IPS-11a (cell line): ENCODE measurements around the gene GPATCH1.
"Not testable (repeated sequence)": the region's sequence is repeated elsewhere in the genome, so short reads cannot be mapped to it uniquely, and the experiment has no call there.

Source experiments
- H3K4me3 ChIP-seq: one replicate; pipeline ENCODE4 v1.5.1; 2013; ENCODE audit warnings: low read depth, low read length, control low read depth

GPATCH1 gene

GRCh38 chr19:33156334-33156733, 75.4 kb downstream of the GPATCH1 start:
- H3K4me3 ChIP-seq = no peak overlapping the region

GRCh38 chr19:33157906-33158305, 76.9 kb downstream of the GPATCH1 start:
- H3K4me3 ChIP-seq = no peak overlapping the region

- H3K4me3 ChIP-seq = no peak overlapping the region
Observed at GRCh38 chr19:33158365-33158764, 77.4 kb downstream of the GPATCH1 start.

GRCh38 chr19:33159149-33159548, 78.2 kb downstream of the GPATCH1 start:
- no peak overlapping the region for H3K4me3 ChIP-seq

GRCh38 chr19:33159893-33160292, 78.9 kb downstream of the GPATCH1 start:
- no peak overlapping the region for H3K4me3 ChIP-seq

DNA sequence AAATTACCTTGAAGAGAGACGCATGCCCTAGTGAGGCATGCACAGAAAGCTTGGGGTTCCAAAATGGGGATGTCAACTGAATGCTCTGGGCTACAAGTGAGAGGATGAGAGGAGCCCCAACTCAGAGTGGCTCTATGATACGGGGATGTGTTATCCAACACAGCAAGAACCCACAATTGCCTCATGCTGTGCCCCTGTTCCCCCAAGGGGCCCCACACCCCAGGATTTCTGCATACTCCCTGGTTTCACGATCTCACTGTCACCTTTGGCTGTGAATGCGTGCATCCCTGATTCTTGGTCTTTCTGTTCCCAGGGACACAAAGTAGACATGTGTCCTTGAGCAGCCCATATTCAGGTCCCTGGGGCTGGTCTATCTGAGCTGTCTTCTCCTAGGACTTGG, 80.2 kb downstream of the GPATCH1 start:
- H3K4me3 ChIP-seq = no peak overlapping the region

DNA sequence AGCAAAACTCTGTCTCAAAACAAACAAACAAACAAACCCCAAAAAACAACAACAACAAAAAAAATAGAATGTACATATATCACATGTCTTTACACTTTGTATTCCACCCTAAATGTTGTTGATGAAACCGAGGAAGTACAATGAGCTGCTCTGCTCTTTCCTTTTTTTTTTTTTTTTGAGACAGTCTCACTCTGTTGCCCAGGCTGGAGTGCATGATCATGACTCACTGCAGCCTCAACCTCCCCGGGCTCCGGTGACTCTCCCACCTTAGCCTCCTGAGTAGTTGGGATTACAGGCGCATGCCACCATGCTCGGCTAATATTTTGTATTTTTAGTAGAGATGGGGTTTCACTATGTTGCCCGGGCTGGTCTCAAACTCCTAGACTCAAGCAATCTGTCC, 82.5 kb downstream of the GPATCH1 start:
- H3K4me3 ChIP-seq = no peak overlapping the region

- H3K4me3 ChIP-seq = not testable (repeated sequence)
Observed at GRCh38 chr19:33166037-33166436, 85.1 kb downstream of the GPATCH1 start.

DNA sequence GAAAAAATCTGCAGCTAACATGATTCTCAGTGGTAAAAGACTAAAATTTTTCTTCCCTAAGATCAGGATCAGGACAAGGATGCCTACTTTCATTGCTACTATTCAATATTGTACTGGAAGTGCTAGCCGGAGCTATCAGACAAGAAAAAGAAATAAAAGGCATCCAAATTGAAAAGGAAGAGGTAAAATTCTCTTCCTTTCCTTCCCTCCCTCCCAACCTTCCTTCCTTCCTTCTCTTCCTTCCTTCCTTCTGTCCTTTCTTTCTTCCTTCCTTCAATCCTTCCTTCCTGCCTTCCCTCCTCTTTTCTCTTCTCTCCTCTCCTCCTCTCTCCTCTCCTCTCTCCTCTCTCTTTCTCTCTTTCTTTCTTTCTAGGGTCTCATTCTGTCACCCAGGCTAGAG, 86.5 kb downstream of the GPATCH1 start:
- no peak overlapping the region for H3K4me3 ChIP-seq

GRCh38 chr19:33168528-33168927, 87.5 kb downstream of the GPATCH1 start:
- H3K4me3 ChIP-seq = no peak overlapping the region

GRCh38 chr19:33171222-33171795, 90.3 kb downstream of the GPATCH1 start:
- H3K4me3 ChIP-seq = no peak overlapping the region

- no peak overlapping the region for H3K4me3 ChIP-seq
Observed at GRCh38 chr19:33171916-33172359, 91.0 kb downstream of the GPATCH1 start.

GRCh38 chr19:33174186-33174585, 93.2 kb downstream of the GPATCH1 start:
- no peak overlapping the region for H3K4me3 ChIP-seq

DNA sequence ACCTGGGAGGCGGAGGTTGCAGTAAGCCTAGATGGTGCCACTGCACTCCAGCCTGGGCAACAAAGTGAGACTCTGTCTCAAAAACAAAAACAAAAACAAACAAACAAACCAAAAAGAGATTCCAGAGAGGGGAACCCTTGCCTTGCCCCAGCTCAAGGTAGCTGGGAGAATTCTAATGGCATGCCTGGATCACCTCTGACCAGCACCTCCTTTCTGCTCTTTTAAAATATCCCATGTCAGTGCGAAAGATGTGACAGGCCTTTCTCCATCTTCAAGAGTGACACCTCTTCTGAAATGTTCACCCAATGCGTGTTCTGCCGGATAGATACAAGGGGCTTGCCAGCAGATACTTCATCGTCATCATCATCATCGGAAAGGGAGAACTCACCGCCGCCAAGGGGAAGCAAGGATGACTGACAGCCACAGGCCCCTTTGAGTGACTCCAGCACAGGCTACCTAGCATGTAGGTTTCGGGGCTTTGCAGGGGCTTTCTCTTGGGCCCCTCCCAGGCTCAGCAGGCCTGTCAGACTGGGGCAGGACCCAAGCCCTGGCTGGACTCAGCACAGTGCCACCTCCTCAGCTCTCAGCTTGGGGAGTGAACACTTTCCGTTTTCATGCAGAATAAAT, 94.3 kb downstream of the GPATCH1 start:
- no peak overlapping the region for H3K4me3 ChIP-seq

- H3K4me3 ChIP-seq = peak overlapping the region; percentile 96
Observed at GRCh38 chr19:33175886-33176669, 95.1 kb downstream of the GPATCH1 start.

- peak overlapping the region; percentile 96 for H3K4me3 ChIP-seq
Observed at GRCh38 chr19:33176670-33177416, 95.9 kb downstream of the GPATCH1 start.

GRCh38 chr19:33177417-33177979, 96.5 kb downstream of the GPATCH1 start:
- peak overlapping the region; percentile 55 for H3K4me3 ChIP-seq
